DND-41 (cell line): ENCODE data around the gene CPD.

Experiments used
- EZH2 ChIP-seq: IDR thresholded peaks from 3 replicates; pipeline ENCODE4 v1.6.1; 2012; ENCODE audit warnings: borderline replicate concordance, low read depth, mild to moderate bottlenecking, moderate library complexity, low read length, inconsistent platforms; ENCODE audit not compliant: severe bottlenecking
- TF ChIP-seq, protein P1 (sequence below): IDR thresholded peaks from 2 replicates; pipeline ENCODE4 v1.5.1; 2012; ENCODE audit warnings: borderline replicate concordance, low read length, moderate library complexity, mild to moderate bottlenecking; ENCODE audit not compliant: poor library complexity, severe bottlenecking; ENCODE audit errors: extremely low read depth

DNA sequence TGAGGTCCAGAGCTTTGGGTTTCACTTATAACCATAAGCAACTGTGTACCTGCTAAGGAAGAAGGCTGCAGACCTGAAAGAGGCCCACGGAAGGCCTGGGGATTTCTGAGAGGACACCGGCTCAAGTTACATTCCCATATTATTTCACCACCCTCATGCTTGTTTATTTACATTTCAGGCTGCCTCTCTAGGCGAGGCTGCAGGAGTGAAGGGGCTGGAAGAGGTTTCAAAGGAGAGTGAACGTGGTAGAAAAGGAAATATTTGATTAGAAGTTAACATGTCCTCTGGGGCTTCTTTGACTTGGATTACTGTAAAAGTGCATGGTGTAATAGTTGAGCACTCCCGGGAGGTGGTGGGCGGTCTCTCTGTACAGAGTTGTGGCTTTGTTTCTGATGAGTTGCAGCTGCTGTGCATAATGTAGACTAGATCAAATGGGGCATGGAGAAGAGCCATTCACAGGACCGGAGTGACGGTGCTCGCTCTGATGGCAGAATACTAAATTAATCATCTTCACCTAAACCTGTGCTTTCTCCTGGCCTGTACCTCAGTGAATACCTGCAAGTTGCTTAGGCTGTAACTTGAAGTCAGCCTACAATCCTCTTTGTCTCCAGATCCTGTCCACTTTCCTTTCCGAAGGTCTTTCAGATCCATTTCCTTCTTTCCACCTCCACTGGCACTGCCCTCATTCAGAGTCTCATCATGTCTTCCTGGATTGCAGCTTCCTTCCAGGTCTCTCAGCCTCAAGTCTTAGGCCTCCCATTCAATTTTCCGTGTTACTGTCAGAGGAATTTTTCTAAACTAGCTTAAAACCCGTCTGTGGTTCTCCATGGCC is 1.9 kb upstream of the CPD start:
- TF ChIP-seq, protein P1, sequence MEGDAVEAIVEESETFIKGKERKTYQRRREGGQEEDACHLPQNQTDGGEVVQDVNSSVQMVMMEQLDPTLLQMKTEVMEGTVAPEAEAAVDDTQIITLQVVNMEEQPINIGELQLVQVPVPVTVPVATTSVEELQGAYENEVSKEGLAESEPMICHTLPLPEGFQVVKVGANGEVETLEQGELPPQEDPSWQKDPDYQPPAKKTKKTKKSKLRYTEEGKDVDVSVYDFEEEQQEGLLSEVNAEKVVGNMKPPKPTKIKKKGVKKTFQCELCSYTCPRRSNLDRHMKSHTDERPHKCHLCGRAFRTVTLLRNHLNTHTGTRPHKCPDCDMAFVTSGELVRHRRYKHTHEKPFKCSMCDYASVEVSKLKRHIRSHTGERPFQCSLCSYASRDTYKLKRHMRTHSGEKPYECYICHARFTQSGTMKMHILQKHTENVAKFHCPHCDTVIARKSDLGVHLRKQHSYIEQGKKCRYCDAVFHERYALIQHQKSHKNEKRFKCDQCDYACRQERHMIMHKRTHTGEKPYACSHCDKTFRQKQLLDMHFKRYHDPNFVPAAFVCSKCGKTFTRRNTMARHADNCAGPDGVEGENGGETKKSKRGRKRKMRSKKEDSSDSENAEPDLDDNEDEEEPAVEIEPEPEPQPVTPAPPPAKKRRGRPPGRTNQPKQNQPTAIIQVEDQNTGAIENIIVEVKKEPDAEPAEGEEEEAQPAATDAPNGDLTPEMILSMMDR = no peak
- TF ChIP-seq EZH2 = no peak
